ENCODE results near the gene AMOTL1.

The AMOTL1 gene

DNA sequence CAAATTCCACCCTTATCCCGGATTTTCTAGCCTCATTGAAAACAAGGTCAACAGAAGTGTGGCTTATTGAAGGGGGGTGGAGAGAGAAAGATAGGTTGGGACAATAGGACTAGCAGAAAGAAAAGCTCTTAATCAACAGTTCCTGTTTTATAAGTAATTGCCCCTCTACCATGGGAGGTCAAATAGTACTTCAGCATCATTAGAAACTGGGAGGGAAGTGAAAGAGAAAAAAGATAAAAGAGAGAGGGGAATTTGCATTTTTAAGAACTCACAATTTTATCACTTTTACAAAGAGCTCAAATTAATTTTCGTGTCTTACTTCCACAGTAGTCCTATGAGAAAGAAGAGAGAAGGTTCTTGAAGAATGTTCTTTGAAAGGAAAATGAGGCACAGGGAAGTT, 89.2 kb downstream of the AMOTL1 start:
- no peak for DNase-seq (ENCODE audit: low spot score)

DNA sequence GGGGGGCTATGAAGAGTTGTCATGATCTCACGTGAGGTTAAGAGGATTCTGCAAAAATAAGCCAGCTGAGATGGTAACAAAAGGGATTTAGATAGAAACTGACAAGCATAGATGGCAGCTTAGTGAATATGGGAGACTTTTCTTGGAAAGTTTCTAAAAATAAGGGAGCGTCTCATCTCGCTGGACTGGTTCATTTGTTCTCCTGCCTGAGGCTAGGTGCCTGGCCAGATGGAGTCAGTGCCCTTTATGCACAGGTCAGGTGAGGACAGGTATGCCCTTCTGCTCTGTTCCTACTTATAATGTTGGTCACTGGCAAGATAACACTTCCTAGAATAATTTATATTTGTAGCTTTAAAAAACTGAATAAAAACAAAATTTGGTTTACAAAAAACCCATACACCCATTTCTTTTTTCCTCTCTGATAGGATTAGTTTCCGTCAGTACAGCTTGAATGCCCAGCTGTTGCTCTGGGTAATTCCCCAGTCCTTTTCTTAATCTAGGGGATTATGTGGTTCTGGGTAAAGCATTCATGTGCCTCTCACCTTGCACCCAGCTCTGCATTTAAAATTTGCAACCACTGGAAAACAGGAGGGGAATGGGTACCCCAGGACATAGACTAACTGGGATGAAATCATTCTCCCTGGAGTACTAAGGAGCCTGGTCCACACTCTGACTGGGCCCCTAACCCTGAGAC, 90.0 kb downstream of the AMOTL1 start:
- no peak for DNase-seq (ENCODE audit: low spot score)

DNA sequence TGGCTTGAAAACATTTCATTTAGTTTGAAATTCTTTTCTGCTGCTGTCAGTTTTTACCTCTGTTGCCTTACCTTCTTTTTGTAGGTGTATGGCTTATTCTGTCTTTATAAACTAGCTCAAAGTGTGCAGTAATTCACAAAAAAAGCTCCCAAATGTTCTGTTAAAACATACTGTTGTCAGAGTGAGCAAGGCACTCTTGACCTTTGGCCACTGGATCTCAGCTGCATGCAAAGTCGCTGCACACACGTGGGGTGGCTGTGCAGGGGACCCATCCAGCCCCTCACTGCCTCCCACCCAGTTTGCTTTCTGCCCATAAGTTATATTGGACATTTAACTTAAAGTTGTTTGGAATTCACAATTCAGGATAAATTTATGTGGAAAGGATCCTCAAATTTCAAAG, 92.2 kb downstream of the AMOTL1 start:
- DNase-seq (ENCODE audit: low spot score) = no peak

DNA sequence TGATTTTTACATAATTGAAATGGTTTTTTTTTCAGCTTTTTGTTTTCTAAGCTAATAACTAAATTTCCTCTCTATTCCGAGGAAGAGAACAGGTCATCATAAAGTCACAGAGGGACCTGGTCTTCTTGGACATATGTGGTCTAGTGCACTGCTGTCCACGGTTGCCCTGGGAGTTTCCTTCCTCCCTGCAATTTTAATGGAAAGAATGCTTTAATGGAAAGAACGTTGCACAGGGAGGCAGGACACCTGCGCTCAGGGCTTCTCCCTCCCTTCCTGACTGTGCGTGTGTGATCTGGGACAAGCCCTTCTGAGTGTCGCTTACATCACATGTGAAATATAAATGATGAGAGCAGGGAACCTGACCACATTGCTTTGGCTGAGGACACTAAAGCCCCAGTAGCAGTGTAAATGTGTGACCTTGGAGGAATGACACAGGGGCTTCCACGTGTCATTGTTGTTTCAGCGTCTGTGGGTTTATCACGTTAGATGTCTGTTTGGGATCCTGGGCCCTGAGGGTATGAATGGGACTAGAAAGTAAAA, 93.2 kb downstream of the AMOTL1 start:
- no peak for DNase-seq (ENCODE audit: low spot score)

DNA sequence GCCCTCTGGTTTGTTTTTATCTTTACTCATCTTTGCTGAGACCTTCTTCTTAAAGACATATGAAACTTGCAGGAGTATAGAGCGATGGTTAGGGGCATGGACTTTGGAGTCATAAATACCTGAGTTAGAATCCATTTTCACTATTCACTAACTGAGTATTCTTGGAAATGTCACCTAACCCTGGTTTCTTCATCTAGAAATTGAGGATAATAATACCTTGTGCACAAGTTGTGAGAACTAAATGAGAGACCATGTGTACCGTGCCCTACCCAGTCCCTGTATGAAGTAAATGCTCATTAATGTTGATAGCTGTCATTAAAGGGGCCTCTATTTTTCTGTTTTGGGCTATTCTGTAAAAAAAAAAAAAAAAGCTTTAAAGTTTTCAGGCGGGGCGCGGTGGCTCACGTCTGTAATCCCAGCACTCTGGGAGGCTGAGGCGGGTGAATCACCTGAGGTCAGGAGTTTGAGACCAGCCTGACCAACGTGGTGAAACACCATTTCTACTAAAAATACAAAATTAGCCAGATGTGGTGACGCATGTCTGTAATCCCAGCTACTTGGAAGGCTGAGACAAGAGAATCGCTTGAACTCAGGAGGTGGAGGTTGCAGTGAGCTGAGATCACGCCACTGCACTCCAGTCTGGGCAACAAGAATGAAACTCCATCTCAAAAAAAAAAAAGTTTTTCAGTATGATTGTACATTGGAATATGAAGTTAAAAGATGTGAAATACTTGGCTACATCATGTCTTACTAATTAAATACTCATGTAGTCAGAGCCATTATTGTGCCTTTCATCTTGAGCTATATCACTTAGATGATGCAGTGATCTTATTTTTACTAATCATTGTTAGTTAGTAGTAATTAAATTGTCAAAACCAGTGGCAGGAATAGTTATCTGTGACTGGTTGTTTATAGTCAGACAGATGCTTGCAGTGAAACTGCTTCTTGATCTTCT, 95.0 kb downstream of the AMOTL1 start:
- DNase-seq (ENCODE audit: low spot score) = peak; percentile 31

DNA sequence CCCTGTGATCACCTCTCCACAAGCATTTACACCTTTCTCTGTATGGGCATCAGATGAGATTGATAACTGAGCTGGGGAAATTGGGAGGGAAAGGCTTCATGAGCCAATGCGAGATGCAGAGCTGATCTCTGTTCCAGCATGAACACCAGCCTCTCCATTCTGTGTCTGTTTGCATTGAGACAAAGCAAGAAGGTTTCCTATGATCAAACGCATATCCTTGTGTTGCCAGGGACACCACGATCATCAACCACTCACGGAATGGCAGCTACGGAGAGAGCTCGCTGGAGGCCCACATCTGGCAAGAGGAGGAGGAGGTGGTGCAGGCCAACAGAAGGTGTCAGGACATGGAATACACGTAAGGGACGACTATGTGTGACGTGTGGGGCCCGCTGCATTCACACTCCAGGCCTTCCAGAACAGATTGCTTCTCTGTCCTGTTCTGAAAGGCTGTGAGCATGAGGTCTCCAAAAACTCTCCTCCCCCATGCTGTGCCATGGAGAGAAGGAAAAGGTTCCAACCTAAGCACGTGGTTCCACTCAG, 96.4 kb downstream of the AMOTL1 start:
- no peak for DNase-seq (ENCODE audit: low spot score)

DNA sequence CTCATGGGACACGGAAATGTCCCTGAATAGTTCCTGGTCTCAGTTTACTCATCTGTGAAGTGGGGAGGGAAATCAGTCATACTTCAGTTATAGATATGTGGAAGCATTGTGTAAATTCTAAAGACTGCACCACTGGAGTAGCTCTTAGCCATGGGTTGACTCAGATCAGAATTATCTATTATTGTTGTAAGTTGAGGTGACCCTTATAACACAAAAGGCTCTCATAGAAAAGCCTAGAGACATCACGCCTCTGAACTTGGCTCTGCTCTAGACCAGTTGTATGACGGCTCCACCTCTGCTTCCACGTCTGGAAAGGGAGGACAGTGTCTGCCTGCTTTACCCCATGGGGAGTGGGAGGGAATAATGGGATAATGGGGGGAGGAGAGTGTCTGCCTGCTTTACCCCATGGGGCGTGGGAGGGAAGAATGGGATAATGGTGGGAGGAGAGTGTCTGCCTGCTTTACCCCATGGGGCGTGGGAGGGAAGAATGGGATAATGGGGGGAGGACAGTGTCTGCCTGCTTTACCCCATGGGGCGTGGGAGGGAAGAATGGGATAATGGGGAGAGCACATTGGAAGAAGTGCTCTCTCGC, 98.2 kb downstream of the AMOTL1 start:
- DNase-seq (ENCODE audit: low spot score) = no peak

DNA sequence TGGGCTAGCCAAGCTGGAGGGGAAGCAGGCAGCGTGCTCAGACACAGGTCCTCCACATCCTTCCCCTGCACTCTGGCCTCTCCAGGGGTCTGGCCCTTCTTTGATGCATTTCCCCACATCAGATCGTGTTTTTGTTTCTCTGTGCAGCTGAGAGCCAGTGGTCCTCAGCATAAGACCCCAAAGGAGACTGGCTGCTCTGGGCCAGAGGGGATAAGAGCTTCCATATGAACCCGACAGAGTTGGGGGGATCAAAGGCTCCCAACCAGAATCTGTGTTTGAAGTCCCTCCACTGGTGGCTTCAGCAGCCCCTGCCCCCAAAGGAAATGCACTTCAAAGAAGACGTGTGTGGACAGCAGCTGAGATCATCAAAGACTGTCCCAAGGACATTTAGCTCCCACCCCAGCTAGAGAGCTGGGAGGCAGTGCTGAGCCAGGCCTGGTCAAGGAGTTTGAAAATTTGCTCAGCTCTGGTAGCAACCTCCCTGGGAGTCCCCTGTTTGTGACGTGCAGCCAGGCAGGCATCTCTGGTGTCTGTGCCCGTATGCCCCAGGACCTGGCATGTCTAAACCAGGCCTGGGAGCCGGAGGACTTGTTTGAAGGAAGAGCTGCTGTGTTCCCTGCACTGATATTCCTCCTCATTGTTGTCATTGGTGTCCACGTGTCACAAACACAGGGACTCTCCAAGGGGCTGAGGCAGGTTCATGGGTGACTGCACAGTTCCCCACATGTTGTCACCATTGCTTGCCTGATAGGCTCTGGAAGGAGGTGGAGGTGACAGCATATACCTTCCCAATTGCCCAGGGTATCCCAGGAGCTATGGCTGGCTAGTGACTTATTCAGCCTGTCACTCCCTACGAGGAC, 99.0 kb downstream of the AMOTL1 start:
- no peak for DNase-seq (ENCODE audit: low spot score)

DNA sequence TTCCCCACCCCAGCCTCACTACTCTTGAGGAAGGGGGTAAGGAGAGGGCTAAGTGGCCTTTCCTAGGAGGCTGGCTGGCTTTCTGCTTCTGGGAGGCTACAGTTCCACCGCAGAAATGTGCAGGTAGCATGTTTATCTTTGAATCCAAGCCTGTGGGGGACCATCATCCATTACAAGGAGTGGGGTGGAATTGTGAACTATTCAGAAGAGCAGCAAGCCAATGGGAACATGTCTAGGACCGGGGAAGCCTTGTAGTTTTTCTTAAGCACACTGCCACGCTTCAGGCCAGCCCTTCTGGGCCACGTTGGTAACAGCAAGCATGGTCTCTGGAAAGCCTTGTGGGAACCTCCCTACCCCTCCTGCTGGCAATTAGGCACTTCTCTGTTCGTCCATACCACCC, 100.3 kb downstream of the AMOTL1 start:
- no peak for DNase-seq (ENCODE audit: low spot score)

DNA sequence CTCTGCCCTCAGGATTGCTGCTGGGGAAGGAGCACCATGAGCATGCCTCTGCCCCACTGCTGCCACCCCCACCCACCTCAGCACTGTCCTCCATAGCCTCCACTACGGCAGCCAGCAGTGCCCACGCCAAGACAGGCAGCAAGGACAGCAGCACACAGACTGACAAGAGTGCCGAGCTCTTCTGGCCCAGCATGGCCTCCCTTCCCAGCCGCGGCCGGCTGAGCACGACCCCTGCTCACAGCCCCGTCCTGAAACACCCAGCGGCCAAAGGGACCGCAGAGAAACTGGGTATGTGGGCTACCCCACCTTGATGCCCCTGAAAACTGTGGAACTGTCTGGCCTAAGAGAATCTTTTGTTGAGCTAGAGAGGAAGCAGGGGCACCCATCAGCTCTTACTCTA, 101.0 kb downstream of the AMOTL1 start:
- no peak for DNase-seq (ENCODE audit: low spot score)

DNA sequence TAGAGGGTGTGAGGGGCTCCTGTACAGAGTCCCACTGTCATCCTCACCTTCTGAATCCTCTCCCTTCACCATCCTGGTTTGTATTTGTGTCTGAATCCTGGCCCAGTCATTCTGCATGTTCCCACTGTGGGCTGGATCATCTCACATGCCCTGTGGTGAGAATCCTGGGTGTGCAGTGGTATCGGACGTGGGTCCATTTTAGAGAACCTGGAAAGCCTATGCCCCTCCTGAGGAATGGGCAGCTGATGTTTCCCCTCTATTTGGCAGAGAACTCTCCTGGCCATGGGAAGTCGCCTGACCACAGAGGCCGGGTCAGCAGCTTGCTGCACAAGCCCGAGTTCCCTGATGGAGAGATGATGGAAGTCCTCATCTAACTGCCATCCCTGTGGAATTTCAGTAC, 102.3 kb downstream of the AMOTL1 start:
- DNase-seq (ENCODE audit: low spot score) = no peak

DNA sequence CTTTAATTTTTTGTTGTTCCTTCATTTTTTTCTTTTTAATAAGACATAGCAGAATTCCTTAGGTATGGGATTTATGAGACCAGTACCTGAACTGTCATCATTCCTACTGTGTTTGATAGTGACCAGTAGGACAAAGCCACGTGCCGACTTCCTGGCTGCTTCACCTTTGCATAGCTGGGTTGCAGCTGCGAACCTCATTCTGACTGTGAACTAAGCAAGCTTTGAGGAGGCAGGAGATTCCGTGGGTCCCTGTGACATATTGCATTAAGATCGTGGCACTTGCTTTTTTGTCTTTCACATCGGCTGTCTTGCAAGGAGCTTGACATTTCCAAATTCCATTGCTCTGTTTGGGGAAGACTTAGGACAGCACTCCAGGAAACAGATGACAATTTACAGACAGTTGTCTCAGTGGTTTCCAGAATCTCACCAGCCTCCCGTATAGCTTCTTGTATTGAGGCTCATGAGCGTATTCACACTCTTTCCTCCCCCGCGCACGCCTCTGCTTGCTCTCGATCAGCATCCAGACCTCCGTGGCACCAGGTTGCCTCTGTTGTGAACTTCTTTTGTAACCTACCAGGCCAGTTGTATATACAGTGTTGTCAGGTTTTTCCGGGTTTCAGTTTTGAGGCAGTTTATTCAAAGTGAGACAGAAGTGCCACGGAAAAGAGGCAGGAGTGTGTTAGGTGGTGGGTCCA, 103.5 kb downstream of the AMOTL1 start:
- no peak for DNase-seq (ENCODE audit: low spot score)

DNA sequence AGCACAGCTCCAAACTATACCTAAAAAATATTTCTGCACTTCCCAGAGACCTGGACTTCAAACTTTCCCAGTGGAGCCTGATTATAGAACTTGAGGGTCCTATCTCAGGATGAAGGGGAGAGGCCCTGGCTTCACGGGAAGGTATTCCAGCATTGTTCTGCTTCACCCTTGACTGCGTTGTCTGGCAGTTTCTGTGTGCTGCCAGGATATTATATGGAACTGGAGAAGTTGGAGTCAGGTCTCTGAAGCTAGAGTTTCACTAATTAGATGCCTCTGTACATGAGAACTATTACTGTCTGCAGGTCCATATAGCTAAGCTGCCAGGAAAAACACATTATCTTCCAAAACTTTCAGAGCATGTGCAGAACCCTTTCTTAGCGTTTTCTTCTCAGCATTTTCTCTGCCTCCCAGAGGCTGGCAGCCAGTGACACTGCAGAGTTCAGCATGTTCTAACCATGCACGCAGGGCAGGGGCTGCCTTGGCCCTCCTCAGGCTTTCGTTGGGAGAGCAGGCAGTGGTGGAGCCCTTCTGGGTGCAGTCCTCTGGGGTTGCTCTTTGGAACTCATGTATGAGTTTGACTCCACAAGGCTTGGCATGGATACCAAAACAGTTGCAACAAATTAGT, 105.9 kb downstream of the AMOTL1 start:
- no peak for DNase-seq (ENCODE audit: low spot score)

DNA sequence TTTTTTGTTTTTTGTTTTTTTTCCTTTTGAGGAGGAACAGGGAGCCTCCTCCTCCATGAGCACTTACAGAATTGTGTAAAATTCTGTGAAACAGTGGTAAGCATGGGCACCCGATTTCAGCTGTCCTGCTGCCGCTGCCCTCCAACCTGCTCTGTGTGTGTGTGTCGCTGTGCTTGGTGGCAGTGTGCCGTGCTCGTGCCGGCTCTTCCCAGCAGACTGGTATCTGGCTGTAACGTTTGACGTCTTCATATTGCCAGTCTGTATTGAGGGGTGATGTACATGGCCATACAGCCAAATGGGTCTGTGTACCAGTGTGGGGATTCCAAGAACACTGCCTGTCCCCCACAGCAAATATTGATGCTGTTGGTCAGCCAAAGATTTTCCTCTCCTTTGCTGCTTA, 108.1 kb downstream of the AMOTL1 start:
- DNase-seq (ENCODE audit: low spot score) = no peak

DNA sequence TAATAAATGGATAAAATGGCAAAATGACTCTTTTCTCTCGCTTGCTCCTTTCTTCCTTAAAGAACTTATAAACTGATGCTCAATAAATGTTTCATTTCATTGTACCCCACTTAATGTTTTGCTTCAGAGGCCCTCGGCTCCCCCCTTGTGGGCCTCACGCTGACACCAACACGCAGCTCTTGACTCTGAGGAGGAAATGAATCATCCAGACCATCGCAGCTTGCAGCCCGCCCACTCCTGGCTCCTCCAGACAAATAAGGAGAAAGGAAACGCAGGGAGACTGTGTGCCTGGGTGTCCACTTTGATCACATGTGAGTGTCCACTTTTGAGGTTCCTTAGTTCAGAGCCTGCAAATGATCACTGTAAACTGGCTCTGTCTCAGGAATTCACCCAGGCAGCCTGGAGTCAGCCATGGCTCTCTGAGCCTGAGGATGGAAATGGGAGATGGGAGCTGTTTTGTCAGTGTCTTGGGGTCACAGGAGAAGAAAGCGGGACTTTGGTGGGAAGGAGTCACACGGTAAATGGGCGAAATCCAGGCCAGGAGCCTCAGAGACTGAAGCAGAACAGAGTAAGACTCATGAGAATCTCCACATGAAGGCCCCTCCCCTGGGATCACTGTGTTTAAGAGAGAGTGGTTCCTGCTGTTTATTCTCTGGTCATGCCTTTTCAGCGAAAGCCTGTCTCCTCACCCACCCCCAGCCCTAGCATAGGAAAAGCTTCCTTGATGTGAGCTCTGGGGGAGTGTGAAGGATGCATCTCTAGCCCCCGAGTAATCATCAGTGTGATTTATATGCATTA, 108.7 kb downstream of the AMOTL1 start:
- DNase-seq (ENCODE audit: low spot score) = peak; percentile 94

DNA sequence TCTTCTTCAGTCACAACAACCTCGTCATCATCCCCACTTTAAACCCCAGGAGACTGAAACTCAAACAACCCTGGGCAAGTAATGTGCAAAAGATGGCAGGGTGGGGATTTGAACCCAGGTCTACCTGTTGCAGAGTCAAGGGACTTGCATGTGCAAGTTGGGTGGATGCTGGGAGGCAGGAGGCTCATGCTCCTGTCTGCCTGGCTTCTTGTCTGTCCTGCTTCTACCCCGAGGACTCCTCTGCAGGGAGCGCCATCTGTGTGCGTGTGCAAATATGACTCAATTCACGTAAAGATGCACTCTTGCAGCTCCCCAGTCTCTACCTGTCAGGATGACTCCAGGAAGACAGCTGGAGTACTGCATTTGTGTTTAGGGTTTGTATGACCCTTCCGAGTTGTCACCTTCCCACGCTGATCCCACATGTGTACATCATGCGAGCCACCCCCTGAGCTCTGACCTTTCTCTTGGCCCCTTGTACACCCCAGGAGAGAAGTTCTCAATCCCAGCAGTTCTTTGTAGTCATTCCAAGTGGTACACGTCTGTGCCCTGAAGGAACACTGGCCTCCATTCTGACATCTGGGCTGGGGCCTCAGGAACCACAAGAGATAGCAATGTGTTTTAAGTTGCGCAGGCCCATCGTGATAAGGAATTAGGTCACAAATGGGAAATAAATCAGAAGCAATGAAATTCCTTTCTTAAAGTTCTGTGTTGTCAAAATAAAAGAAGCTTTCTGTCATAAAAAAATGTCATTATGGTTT, 109.5 kb downstream of the AMOTL1 start:
- no peak for DNase-seq (ENCODE audit: low spot score)

DNA sequence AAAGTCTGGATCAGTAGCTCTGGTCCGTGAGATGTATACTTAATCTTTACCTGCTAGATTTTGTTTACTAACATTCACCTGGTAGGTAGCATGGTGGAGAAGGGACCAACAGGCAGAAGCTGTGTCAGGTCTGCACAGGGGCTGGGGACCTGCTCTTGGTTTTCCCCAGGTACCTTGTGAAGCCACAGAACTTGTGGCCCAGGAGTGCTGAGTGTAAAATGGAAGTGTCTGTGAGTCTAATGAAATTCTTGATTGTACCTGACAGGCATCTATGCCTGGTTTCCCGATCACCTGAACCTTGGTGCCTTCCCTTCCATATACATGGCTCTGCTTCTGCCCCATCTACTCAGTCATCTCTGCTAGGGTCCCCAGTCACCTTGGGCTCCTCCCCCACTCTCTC, 110.8 kb downstream of the AMOTL1 start:
- no peak for DNase-seq (ENCODE audit: low spot score)

DNA sequence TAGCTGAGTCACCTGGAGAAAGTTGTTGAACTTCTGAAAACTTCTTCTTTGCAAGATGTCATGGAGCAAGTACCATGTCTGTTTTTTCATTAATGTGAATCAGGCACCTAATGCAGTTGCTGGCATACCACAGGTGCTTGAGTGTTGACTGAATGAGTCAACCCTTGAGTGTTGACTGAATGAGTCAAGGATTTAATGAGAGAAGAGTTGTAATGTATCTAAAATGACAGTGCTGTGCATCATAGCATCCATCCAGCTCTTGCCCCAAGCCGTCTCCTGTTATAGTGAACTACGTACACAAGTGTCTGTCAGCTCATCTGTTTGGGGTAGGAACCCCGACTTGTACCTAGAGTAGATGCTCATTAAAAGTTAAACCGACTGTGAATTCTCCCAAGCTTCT, 112.1 kb downstream of the AMOTL1 start:
- no peak for DNase-seq (ENCODE audit: low spot score)

DNA sequence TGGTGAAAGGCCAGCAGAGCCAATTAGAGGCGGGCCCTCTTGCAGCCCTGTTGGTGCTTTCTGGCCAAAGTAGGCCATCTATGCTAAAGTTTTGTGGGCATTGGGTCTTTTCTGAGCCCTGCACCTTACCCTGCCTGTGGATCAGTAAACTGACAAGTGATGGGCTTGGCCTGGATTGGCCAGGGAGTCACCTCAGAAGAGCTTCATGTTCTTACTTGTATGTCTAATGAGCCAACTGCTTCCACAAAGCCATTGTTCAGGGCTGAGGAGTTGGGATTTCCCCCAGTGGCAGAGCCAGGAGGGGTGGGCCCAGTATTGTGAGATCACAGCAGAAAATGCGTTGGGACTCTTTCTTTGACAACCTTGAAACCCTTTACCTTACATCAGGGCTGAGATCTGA, 114.8 kb downstream of the AMOTL1 start:
- peak; percentile 1 for DNase-seq (ENCODE audit: low spot score)

All from GM03348 (cell line).